A549 (cell line): Measurements from ENCODE around the gene XPNPEP1. TPM values are rescaled to one million over a fixed set of nuclear protein-coding genes. Genes with fewer than 3 reads are reported as not detected.

Experiments used
- ATAC-seq, 2 experiments: fragments of 200-7000 bp in 1 of 2; fragments of >200 bp in 1 of 2; cut with Nextera tagmentation in 1 of 2; cut with Tn5 transposase in 1 of 2; 3 replicates each; pipeline versions ENCODE4 v1.8.0 to v1.9.1; 2018 to 2020; ENCODE audit warnings: mild to moderate bottlenecking in 1 of 2, moderate library complexity in 1 of 2
- CTCF ChIA-PET: fragments of 300-600 bp; sonication (Branson Sonifier 250); formaldehyde crosslinking; extraction: SDS; loops from one replicate; lab custom pipeline; 2021; ENCODE audit warnings: antibody characterized with exemption, inconsistent platforms; lab: Yijun Ruan, JAX
- POLR2A ChIA-PET: fragments of 350-600 bp; formaldehyde crosslinking; extraction: SDS; loops from one replicate; lab custom pipeline; 2021; ENCODE audit warnings: antibody characterized with exemption, inconsistent platforms; lab: Yijun Ruan, JAX
- DNase-seq, 2 experiments: peaks; one replicate each; pipeline versions ENCODE4 v3.0.0 to v3.0.0-alpha.2; 2011 to 2016; ENCODE audit warnings: low read depth in 1 of 2, low spot score in 1 of 2
- FAIRE-seq: peaks from 2 replicates; lab custom pipeline; 2011; peaks lifted over from hg19 to GRCh38; lab: Jason Lieb, UNC
- H3K27ac ChIP-seq, 2 experiments: fragments of >200 bp; sonication (Bioruptor Twin); formaldehyde crosslinking; 3 replicates each; pipeline ENCODE4 v1.5.1; 2016 to 2017
- H3K4me1 ChIP-seq: fragments of >200 bp; sonication (Bioruptor Twin); formaldehyde crosslinking; 3 replicates; pipeline ENCODE4 v1.6.1; 2016
- H3K4me2 ChIP-seq: fragments of >200 bp; sonication (Bioruptor Twin); formaldehyde crosslinking; 3 replicates; pipeline ENCODE4 v1.6.1; 2016
- H3K4me3 ChIP-seq: fragments of >200 bp; sonication (Bioruptor Twin); formaldehyde crosslinking; 3 replicates; pipeline ENCODE4 v1.5.1; 2016
- H3K9me3 ChIP-seq: fragments of >200 bp; sonication (Bioruptor Twin); formaldehyde crosslinking; 3 replicates; pipeline ENCODE4 v1.6.1; 2016
- CBX8 ChIP-seq: fragments of 200-600 bp; sonication (generic); IDR thresholded peaks from 2 replicates; pipeline ENCODE4 v1.6.1; 2016
- CEBPB ChIP-seq, 2 experiments: fragments of >200 bp in 1 of 2; sonication (Bioruptor Twin) in 1 of 2; formaldehyde crosslinking in 1 of 2; IDR thresholded peaks; 2 replicates each; pipeline ENCODE4 v1.6.1; 2012 to 2016
- CTCF ChIP-seq: fragments of >200 bp; sonication (Bioruptor Twin); formaldehyde crosslinking; IDR thresholded peaks from 3 replicates; pipeline ENCODE4 v1.5.1; 2016
- EHMT2 ChIP-seq: fragments of 200-600 bp; sonication (generic); IDR thresholded peaks from 2 replicates; pipeline ENCODE4 v1.6.1; 2016; ENCODE audit warnings: antibody characterized with exemption, low read depth, mild to moderate bottlenecking, moderate library complexity
- ELK1 ChIP-seq: fragments of 150-350 bp; IDR thresholded peaks from 2 replicates; pipeline ENCODE4 v1.6.1; 2014; ENCODE audit warnings: low read depth, mild to moderate bottlenecking, low read length
- ESRRA ChIP-seq: fragments of 150-350 bp; IDR thresholded peaks from 2 replicates; pipeline ENCODE4 v1.6.1; 2014; ENCODE audit warnings: mild to moderate bottlenecking, low read length, borderline replicate concordance
- FOXS1 ChIP-seq: fragments of 250-450 bp; sonication (Bioruptor Pico); IDR thresholded peaks from 2 replicates; pipeline ENCODE4 v1.5.0; 2020; ENCODE audit warnings: mild to moderate bottlenecking, moderate library complexity
- HOXB5 ChIP-seq: fragments of 250-450 bp; sonication (Bioruptor Pico); IDR thresholded peaks from 2 replicates; pipeline ENCODE4 v1.5.0; 2020; ENCODE audit warnings: mild to moderate bottlenecking, moderate library complexity
- MAFK ChIP-seq: fragments of 450-650 bp; IDR thresholded peaks from 2 replicates; pipeline ENCODE4 v1.6.1; 2014; ENCODE audit not compliant: partially characterized antibody
- MAZ ChIP-seq: fragments of 150-350 bp; IDR thresholded peaks from 2 replicates; pipeline ENCODE4 v1.6.1; 2014; ENCODE audit warnings: antibody characterized with exemption, low read depth, low read length, borderline replicate concordance
- NPAS2 ChIP-seq: fragments of 250-450 bp; sonication (Bioruptor Pico); IDR thresholded peaks from 2 replicates; pipeline ENCODE4 v1.8.0; 2022; ENCODE audit warnings: mild to moderate bottlenecking, moderate library complexity, borderline replicate concordance
- RAD21 ChIP-seq, 2 experiments: fragments of >200 bp in 1 of 2; sonication (Bioruptor Twin) in 1 of 2; formaldehyde crosslinking in 1 of 2; IDR thresholded peaks in 1 of 2; conservative IDR thresholded peaks in 1 of 2; 2 replicates in 1 of 2; 3 replicates in 1 of 2; pipeline ENCODE4 v1.6.1; 2012 to 2018; ENCODE audit warnings: inconsistent platforms in 1 of 2
- RARB ChIP-seq: fragments of 250-450 bp; sonication (Bioruptor Pico); IDR thresholded peaks from 2 replicates; pipeline ENCODE4 v1.8.0; 2021; ENCODE audit warnings: mild to moderate bottlenecking, moderate library complexity
- REST ChIP-seq: fragments of 200-600 bp; sonication (generic); IDR thresholded peaks from 2 replicates; pipeline ENCODE4 v1.6.1; 2016; ENCODE audit warnings: antibody characterized with exemption, mild to moderate bottlenecking, moderate library complexity
- RFX5 ChIP-seq: fragments of 450-650 bp; IDR thresholded peaks from 2 replicates; pipeline ENCODE4 v1.7.1; 2014; ENCODE audit warnings: antibody characterized with exemption, mild to moderate bottlenecking, moderate library complexity
- ZSCAN20 ChIP-seq: fragments of 250-450 bp; sonication (Bioruptor Pico); IDR thresholded peaks from 2 replicates; pipeline ENCODE4 v1.8.0; 2022; ENCODE audit warnings: mild to moderate bottlenecking, moderate library complexity
- WGBS: methylation state at CpG from one replicate; pipeline ENCODE4 v1.1.6; 2017; ENCODE audit errors: missing lambda C conversion rate; 5-methylcytosine and 5-hydroxymethylcytosine counted together
- polyA plus RNA-seq, 4 experiments: library from polyadenylated mRNA; depleted of rRNA in 3 of 4; stranded (reverse); fragments of >200 nt; fragmentation: RNase III in 1 of 4; extraction: RNeasy Plus Mini Kit Qiagen cat#74134 plus additional on column Dnase treatment in 1 of 4; gene quantifications; 2 replicates in 3 of 4; 3 replicates in 1 of 4; pipeline ENCODE4 v1.2.3, GENCODE V29; 2011 to 2017
- TF ChIP-seq, protein P1 (sequence below): IDR thresholded peaks from 2 replicates; pipeline ENCODE4 v1.6.1; 2012; ENCODE audit warnings: low read depth, borderline replicate concordance
- TF ChIP-seq, protein P2 (sequence below): fragments of 250-450 bp; sonication (Bioruptor Pico); IDR thresholded peaks from 2 replicates; pipeline ENCODE4 v1.5.0; 2020; ENCODE audit warnings: low read depth, mild to moderate bottlenecking, moderate library complexity

XPNPEP1 gene
- polyA plus RNA-seq, 2 of the 4 experiments (the other 2 are of a cell fraction), result 32.5 to 53.9 TPM

- Histone ChIP-seq H3K4me3 (no peak overlapping the region), H3K9me3 (no peaks in the 10 kb centered on the region), H3K4me2 (no peak overlapping the region), H3K4me1 (no peaks in the 10 kb centered on the region), H3K27ac (no peak overlapping the region)
- 38% methylated on average over 3 of the region's 3 CpGs for WGBS
- FAIRE-seq, result no peak
- DNase-seq, result no peak
- TF ChIP-seq MAFK (peak; percentile 10), CBX8 (no peak)
- TF ChIP-seq, protein P1, sequence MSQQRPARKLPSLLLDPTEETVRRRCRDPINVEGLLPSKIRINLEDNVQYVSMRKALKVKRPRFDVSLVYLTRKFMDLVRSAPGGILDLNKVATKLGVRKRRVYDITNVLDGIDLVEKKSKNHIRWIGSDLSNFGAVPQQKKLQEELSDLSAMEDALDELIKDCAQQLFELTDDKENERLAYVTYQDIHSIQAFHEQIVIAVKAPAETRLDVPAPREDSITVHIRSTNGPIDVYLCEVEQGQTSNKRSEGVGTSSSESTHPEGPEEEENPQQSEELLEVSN, result no peak
- ChIA-PET CTCF (no interaction called here), POLR2A (no interaction called here)
- no peak for ATAC-seq
These were observed 23.4 kb upstream of the XPNPEP1 start for GRCh38 chr10:109946680-109947079.

DNA sequence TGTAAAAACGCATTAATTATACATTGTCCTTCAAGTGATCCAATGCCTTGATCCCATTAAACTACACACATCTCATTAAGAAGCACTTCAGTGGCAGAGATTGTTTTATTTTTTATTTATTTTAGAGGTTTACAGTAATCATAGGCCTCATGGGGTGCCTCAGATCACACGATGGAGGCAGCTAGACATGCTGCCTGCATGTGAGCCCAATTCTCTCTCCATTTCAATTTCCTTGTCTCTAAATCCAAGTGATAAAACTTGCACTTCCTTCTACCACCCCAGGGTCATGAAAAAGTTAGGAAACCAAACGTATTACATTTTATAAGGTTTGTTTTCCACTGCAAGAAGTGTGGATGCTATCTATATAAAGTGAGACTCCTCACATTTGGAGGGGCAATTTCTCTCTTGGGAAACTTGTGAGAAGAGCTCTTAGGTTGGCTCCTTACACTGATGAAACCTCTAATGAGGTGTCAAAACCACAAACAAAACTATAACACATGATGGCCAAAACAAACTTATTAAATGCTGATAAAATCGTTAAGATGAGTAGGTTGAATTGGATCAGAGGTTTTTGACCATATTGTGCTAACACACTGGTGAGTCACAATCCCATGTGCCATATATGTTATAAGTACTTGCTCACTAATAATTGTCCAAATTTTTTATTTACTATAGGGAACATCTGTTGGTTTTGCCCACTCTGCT, 22.3 kb upstream of the XPNPEP1 start:
- FAIRE-seq (no peak), DNase-seq (no peak), ATAC-seq (no peak)
- no peaks in the 10 kb centered on the region for H3K9me3 ChIP-seq
- no peaks in the 10 kb centered on the region for H3K4me1 ChIP-seq
- TF ChIP-seq MAZ (no peak), CTCF (no peak), ESRRA (no peak), ZSCAN20 (CRISPR knock-in tag) (no peak), RFX5 (no peak), RAD21 (conservative IDR thresholded peaks at IDR 0.05 in 1 of 2, IDR thresholded peaks at IDR 0.05 in 1 of 2) (no peak), EHMT2 (no peak), CEBPB (IDR thresholded peaks at IDR 0.05) (no peak), MAFK (no peak), NPAS2 (CRISPR knock-in tag) (no peak), FOXS1 (no peak), HOXB5 (CRISPR knock-in tag) (no peak), CBX8 (no peak), ELK1 (no peak), RARB (no peak), REST (no peak)
- TF ChIP-seq, protein P1, result no peak
- TF ChIP-seq, protein P2, sequence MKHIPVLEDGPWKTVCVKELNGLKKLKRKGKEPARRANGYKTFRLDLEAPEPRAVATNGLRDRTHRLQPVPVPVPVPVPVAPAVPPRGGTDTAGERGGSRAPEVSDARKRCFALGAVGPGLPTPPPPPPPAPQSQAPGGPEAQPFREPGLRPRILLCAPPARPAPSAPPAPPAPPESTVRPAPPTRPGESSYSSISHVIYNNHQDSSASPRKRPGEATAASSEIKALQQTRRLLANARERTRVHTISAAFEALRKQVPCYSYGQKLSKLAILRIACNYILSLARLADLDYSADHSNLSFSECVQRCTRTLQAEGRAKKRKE (CRISPR knock-in tag), result no peak
- 25% methylated on average over 4 of the region's 4 CpGs for WGBS
- H3K4me2 ChIP-seq, result no peak overlapping the region
- ChIA-PET CTCF (no interaction called here), POLR2A (no interaction called here)
- H3K27ac ChIP-seq, result no peak overlapping the region
- H3K4me3 ChIP-seq, result no peak overlapping the region
